LoVo (cell line): ENCODE data around the gene GDA.
A peak's percentile ranks its signal among the peaks of the same experiment; 100 is the strongest.
"Not testable (repeated sequence)": the region's sequence is repeated elsewhere in the genome, so short reads cannot be mapped to it uniquely, and the experiment has no call there.

ENCODE experiments used
- DNase-seq: peaks from one replicate; pipeline ENCODE4 v3.0.0-alpha.2; 2016; ENCODE audit warnings: low spot score

Gene GDA

DNA sequence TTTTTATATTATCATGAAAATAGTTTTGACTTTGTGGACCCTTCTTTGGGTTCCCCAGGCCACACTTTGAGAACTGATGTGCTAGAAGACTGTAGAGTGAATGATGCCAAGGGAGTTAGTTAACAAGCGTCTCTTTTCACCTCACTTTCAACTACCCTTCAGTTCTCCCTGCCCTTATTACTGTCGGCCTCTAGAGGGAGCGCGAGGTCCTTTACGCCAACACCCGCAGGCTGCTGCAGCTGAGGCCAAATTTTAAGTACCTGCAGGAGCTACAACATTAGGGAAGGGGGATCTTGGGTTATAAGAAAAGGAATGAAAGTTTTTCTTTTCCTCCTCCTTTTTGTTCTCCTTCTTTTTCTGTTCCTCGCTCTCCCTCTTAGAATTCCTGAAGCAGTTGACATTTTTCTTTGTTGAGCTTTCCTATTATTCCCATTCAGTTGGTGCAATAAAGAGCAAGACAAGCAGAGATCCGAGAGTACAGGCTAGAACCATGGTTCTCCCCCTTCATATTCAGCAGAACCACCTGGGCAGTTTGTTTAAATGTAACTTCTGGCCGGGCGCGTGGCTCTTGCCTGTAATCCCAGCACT, 131.8 kb downstream of the GDA start:
- peak; percentile 72 for DNase-seq

DNA sequence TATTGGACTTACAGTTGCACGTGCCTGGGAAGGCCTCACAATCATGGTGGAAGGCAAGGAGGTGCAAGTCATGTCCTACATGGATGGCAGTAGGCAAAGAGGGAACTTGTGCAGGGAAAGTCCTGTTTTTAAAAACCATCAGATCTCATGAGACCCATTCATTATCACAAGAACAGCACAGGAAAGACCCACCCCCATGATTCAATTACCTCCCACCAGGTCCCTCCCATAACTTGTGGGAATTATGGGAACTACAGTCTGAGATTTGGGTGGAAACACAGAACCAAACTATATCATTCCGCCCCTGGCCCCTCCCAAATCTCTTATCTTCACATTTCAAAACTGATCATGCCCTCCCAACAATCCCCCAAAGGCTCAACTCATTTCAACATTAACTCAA, 140.2 kb downstream of the GDA start:
- no peak for DNase-seq

DNA sequence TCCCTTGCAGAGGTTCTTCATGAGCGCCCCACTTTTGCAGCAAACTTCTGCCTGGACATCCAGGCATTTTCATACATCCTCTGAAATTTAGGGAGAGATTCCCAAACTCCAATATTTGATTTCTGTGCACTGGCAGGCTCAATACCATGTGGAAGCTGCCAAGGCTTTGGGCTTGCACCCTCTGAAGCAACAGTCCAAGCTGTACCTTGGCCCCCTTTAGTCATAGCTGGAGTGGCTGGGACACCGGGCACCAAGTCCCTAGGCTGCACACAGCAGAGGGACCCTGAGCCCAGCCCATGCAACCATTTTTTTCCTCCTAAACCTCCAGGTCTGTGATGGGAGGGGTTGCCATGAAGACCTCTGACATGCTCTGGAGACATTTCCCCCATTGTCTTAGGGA, 141.1 kb downstream of the GDA start:
- no peak for DNase-seq

DNA sequence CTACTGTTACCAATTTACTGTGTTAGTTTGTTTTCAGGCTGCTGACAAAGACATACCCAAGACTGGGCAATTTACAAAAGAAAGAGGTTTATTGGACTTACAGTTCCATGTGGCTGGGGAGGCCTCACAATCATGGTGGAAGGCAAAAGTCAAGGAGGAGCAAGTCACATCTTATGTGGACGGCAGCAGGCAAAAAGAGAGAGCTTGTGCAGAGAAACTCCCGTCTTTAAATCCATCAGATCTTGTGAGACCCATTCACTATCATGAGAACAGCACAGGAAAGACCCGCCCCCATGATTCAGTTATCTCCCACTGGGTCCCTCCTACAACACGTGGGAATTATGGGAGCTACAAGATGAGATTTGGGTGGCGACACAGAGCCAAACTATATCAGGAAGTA, 142.3 kb downstream of the GDA start:
- DNase-seq, result not testable (repeated sequence)

DNA sequence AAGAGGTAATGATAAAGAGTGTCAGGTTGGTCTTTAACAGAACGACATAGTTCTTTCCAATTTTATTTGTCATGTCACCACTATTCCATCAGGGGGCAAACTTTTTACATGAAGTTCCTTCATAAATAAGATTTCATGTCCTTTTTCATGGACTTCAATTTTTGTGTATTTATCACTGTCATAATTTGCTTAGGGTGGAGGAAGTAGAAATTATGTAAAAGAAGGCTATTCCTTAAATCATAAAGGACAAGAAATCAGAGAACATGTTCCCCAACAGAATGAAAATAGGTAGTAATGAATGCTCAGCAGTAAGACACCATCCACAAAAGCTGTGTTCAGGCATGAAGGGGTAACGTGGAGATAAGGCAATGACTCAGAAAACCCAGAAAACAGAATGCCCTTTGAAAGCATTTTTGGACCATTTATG, 143.0 kb downstream of the GDA start:
- DNase-seq, result peak; percentile 62

DNA sequence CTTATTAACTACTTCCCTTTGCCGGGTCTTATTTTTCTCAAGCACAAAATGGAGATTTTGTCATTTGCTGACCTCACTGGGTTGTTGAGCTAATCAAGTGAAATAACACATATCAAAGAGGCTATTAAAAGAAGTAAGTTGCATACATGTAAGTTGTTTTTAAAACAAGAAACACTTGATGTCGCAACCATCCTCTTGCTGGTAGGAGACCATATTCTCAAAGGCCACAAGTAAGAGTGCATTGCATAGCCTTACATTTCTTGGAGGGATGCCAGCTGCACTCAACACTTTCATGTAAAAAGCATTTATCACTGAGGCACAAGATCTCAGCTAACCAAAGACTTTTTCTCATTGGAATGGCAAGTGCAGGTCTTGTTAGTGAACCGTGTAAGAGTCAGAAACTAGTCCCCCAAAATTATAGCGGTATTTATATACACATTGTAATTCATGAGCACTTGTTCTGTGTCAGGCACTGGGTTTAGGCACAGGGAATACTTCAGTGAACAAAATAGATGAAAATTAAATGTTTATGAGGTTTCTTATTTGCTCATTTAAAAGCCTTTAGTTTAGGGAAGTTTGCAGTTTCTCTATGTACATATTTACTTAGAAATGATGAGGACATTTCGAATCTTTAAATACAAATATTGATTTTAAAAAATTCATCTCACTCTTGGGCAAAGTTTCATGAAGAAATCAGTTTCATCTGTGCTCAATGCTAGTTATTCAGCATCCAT, 143.8 kb downstream of the GDA start:
- DNase-seq, result peak; percentile 89

DNA sequence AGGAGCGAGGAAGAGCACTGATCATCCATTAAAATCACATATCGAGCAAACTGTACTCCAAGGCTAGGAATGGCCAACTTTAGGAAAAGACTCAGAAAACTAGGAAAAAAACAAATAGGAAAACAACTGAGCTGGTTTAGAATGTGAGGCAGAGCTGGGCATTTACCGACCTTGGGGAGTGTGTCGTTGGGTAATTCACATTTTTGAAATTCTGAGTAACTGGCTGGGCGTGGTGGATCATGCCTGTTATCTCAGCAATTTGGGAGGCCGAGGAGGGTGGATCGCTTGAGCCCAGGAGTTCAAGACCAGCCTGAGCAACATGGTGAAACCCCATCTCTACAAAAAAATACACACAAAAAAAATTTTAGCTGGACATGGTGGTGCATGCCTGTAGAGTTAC, 145.7 kb downstream of the GDA start:
- peak; percentile 72 for DNase-seq

DNA sequence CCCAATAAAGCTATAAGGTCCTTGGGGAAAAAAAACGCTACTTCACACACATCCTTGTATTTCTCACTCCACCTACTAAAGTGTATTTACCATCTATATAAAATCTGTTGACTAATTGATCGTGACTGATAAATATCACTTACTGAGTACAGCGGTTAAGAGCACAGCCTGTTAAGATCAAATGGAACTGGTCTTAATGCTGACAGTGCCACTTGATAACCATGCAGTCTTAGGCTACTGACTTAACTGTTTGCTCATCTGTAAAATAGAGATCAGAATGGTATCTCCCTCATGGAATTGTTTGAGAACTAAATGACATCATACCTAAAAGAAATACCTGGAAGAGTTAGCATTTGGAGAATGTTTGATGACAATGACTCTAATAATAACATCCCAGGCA, 148.3 kb downstream of the GDA start:
- no peak for DNase-seq

DNA sequence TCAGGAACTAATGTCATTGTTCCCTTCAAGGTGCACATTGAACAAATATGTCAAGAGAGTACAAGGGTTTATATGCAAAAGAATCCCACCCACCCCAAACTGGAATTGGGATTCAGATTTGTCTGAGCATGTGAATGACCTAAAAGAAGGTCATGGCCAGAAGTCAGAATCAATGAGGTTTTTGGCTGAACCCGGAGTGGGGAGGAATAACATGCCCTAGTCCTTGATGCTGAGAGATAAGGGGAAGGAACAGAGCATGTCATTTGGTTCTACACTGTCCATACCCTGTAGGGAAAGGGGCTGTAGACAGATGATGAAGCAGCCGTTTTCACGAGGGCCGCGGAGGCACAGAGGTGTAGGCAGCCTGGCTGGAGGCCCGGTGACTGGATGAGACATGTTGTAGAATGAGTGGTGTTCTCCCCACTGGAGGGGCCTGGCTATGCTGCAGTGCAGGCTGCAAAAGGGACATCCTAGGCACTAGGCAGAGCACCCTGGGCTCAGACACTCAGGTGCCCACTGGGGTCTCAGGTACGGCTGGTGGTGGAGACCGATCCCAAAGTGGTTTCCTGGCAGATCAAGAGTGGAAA, 149.9 kb downstream of the GDA start:
- DNase-seq, result no peak

DNA sequence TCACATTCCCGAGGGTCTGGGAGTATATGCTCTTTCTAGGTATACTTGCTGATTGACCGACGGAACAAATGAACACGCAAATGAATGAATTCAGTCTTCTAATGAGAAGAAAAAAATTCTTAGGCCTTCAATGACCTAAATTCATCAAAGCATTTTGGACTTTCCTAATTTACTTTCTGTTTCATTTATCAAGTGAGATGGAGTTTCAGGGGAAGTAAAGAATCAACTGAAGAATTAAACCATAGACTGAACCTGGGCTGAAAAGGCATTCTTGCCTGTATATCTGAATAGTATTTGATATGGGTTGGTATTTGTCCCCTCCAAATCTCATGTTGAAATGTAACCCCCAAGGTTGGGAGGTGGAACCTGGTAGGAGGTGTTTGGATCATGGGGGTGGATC, 151.6 kb downstream of the GDA start:
- no peak for DNase-seq
